ENCODE measurements around the gene PLEKHG5.
"Not testable (repeated sequence)": the region's sequence is repeated elsewhere in the genome, so short reads cannot be mapped to it uniquely, and the experiment has no call there.

Gene PLEKHG5

GRCh38 chr1:6461538-6462411 is 29.7 kb downstream of the PLEKHG5 start:
- no peak for DNase-seq

DNA sequence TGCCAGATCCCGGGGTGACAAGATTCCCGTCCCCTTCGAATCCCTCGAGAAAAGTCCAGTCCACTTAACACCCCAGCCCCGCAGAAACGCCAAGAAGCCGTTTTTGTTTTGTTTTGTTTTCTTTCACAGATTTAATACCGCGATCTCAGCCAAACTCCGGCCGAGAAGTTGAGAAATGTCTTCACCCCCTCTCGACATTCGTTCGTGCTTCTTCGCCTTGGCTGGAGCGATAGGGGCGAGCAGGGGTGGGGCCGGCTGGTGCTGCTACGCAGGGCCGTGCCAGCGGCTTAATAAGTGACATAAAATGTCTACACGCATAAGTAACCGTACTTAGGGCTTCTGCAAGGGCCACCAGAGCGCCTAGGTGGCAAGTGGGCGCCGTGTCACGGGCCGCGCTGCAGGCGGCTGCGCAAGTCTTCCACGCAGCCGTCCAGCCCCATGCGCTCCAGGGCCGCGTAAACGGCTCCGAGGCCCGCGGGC is 30.4 kb downstream of the PLEKHG5 start:
- no peak for DNase-seq

- no peak for DNase-seq
Observed at GRCh38 chr1:6460301-6461050, 31.0 kb downstream of the PLEKHG5 start.

DNA sequence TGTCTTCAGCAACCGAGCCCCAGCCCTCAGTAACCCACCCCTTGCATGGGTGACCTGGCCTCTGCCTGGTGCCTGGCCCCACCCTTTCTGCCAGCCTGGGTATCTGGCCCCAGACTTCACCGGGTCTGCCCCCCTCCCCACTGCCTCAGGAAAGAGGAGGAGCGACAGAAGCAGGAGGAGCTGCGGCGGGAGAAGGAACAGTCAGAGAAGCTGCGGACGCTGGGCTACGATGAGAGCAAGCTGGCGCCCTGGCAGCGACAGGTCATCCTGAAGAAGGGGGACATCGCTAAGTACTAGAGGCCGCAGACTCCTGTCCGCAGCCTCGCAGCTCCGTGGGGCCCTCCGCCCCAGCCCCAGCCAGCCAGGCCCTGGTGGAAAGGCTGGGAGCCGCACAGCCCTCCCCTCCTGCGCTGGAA is 31.6 kb downstream of the PLEKHG5 start:
- no peak for DNase-seq

DNA sequence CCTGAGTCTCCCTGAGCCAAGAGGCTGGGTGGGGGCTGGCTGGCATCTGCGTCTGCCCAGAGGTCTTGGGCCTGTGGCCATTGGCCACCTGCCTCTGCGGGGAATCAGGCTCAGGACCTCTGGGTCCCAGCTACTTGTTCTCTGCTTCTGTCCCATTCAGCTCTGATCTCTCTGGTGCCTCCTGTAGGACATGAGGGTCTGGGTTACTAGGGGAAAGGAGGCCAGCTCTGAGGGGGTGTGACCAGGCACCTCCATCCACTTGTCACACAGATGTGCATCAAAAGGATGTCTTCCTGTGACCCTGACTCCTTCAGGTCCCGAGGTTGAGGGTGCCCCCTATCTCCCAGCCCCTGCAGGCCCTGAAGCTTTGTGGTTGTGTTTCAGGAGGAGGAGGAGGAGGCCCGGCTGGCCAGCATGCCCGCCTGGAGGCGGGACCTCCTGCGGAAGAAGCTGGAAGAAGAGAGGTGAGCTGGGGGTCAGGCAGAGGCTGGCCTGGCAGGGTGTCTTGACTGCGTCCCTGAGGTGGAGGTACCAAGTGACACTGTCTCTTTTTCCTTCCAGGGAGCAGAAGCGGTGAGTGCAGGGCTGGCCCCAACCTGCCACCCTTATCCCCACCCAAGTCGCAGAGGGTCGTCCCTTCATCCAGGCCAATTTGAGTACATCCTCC is 34.5 kb downstream of the PLEKHG5 start:
- DNase-seq = no peak

DNA sequence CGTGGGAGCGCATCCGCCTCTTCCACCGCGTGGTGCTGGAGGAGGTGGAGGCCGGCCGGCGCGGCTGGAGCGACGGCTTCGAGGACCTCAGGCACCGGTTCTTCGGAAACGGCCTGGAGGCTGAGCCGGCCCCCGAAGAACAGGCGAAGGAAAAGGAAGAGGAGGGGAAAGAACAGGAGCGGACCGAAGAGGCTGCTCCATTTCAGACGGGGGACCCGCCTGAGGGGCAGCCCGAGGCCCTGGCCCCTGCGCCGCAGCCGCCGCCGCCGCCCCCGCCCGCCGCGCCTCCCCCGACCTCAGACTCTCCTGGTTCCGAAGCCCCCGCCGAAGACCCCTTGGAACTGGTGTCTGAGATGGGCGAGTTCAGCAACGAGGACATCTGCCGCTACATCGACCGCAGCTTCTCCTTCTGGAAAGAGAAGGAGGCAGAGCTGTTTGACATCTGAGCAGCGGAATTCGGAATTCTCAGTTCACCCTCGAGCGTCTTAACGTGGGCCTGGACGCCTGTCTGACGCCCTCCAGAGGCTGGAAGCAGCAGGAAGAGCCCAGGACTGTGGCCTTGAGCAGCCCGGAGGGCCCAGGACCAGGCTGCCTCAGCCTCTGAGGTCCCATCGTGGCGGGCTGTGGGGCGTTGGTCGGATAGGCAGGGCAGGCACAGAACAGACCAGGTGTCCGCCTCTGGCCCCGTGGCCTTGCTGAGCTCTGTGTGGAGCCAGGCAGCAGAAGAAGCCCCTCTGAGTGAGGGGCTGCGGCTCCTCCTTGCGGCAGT is 35.5 kb downstream of the PLEKHG5 start:
- DNase-seq = not testable (repeated sequence)

DNA sequence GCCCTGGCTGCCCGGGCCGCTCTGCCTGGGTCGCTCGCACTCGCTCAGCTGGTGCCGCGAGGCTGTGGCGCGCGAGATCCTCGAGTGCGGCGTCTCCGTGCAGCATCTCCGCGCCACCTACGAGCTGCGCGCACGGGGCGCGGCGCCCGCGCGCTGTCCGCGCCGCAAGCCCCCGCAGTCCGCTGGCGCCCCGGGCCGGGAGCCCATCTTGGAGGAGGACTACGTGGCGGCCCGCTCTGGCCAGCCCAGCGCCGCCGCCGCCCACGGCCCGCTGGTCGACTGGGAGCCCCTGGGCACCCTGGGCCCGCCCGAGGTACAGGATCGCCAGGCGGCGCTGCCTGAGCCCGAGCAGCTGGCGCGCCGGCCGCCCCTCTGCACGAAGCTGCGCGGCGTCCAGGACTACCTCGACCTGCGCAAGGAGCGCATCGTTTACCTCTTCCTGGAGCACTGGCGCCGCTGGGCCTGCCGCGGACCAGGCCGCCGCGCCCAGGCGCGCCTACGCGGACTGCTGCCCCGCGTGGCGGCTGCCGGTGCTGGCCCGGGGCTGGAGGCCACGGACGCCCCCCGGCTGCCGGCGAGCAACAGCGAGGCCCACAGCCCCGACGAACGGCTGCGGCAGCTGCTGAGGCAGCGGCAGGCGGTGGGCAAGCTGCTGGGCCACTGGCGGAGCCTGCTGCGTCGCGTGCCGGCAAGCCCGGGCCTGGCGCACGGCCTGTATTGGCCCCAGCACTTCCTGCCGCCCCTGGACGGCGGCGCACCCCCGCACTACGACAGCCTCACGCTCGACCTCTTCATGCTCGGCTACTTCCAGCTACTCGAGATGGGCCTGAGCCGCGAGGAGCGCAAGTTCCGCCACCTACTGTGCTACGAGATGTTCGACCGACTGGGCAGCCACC is 36.4 kb downstream of the PLEKHG5 start:
- peak; percentile 9 for DNase-seq

DNA sequence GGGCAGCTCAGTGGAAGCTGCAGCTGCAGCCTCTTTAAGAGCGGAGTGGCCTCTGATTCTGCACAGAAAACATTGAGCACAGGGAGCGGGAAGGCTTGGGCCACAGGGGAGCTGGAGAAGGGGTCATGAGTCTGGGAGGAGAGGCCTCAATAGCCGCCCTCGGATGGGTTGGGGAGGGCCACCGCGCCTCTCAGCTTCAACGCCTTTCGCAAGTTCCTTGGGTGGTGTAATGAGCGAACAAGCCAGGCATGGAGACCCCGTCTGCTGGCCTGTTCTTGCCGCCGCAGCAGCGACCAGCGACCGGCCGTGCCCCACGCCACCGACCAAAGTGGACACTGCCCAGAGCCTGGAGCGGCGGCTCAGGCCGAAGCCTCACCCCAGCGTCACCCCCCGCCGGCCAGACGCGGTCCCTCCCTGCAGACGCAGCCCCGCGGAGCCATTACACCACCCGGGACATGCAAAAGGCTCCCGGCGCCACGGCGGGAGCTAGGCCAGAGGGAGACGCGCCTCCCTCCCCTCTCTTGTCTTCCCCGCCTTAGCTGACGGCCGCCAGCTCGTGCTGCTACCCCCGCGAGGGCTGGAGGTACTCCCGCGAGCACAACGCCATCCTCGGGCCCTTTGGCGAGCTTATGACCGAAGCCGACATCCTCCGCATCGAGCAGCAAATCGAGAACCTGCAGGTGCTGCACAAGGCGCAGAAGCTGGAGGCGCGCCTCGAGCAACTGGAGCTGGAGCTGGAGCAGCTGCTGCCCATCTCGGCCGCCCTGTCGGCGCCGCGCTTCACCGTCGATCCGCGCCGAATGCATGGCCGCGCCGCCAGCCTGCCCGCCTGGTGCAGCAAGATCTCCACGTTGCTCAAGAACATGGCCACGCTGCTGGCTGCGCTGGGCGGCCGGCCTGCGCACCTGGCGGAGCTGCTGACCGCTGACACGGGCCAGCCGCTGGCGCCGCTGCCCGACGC is 37.3 kb downstream of the PLEKHG5 start:
- DNase-seq = not testable (repeated sequence)

DNA sequence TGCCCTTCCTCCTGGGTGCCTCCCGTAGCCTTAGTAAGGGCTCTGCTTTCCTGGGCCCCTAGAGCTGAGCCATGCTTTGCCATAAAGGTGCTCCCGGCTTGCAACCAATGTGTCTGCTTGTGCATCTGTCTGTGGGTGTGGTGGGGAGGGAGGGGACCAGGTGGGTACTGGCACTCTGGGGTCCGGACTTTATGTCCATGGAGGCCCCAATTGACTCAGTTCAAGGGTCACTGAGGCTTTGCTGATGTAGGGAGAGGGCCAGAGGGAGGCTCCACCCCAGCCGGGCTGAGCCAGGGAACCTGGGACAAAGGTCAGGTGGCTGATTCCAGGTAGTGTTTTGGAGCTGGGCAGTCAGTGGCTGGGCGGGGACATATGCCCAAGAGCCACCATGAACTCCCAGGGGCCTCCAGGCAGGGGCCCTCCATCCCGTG is 40.5 kb downstream of the PLEKHG5 start:
- no peak for DNase-seq

- DNase-seq = not testable (repeated sequence)
Observed at GRCh38 chr1:6450486-6450885, 41.0 kb downstream of the PLEKHG5 start.

GRCh38 chr1:6450005-6450450 is 41.4 kb downstream of the PLEKHG5 start:
- no peak for DNase-seq

DNA sequence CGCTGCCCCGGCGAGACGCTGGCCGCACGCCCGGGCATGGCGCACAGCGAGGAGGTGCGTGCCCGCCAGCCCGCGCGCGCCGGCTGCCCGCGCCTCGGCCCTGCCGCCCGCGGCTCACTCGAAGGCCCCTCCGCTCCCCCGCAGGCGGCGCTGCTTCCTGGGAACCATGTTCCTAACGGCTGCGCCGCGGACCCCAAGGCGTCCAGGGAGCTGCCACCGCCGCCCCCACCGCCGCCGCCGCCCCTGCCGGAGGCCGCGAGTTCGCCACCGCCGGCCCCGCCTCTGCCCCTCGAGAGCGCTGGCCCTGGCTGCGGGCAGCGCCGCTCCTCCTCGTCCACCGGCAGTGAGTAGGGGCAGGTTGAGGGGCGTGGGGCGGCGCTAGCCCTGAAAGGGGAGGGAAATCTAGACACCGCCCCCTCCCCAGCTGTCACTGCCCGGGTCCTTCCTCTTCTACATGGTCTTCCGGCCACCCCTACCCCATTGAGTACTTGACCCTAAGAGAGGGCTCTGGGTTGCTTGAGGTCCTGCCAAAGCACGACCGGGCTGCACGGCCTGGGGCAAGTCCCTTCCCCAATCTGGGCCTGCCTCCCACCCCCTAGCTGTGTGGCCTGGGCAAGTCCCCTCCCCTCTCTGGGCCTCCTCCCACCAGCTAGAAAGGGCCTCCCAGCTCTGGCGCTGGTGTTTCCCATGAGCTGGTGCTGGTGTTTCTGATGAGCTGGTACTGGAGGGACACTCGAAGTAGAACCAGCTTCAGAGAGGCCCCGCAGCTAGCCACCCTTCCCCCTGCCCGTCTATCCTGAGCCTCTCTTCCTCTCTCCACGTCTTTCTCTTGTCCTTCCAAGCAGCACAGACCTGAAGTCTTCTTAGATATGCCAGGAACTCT is 42.5 kb downstream of the PLEKHG5 start:
- peak; percentile 17 for DNase-seq

DNA sequence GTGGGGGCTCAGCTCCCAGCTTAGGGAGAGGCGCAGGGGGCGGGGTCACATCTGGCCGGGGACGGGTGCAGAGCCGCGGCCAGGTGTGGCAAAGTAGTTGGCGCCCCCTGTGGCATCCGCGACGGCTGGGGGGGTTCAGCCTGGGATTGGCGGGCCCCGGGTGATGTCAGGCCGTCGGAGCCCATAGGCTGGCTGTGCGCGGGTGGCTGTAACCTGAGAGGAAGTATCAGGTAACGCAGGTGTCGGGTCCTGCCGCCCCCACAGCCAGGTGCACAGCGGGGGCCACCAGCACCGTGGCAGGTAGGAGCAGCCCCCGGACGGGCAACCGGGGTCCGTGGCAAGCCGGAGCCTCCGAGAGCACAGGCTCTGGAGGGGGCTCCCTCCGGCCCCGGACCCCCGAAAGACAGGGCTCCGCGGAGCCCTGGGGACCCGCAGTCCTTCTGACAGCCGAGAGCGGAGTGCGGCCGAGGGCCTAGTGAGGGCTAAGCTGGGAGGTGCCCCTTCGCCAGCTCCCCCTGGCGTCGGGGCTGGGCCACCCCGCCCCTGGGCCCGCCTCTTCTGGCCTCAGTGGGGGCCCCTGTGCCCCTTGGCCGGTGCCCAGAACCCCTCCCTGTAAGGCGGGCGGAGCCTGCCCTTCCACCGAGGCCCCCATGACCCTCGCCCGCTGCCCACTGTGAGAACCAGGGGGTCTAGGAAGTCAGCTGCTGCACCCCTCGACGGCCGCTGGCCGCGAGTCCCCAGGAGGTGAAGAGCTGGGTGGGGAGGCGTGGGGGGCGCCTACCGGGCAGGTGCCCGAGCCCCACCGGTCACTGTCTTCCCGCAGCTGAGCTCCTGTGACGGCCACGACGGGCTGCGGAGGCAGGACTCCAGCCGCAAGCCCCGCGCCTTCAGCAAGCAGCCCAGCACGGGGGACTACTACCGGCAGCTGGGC is 43.4 kb downstream of the PLEKHG5 start:
- DNase-seq = no peak

GRCh38 chr1:6447016-6447817 is 44.2 kb downstream of the PLEKHG5 start:
- no peak for DNase-seq

GRCh38 chr1:6446665-6447015 is 44.8 kb downstream of the PLEKHG5 start:
- no peak for DNase-seq

- DNase-seq = not testable (repeated sequence)
Observed at GRCh38 chr1:6445929-6446328, 45.5 kb downstream of the PLEKHG5 start.
